Liver (tissue), 3 donors: ENCODE measurements around the gene DCC.

Experiments used
- CTCF ChIP-seq: fragments of 150-350 bp; IDR thresholded peaks from 2 replicates; pipeline ENCODE4 v1.5.1; 2017; ENCODE audit warnings: improper control_type of control experiment, low read depth, low read length; ENCODE audit not compliant: missing input control
- RAD21 ChIP-seq, 2 donors: IDR thresholded peaks; 2 replicates each; pipeline ENCODE4 v1.6.1; 2016; ENCODE audit warnings: antibody characterized with exemption in 2 of 2, mild to moderate bottlenecking in 2 of 2
- donor health status: healthy.
- donor health status: healthy.

- no peak for TF ChIP-seq RAD21 (IDR thresholded peaks at IDR 0.05)
- TF ChIP-seq CTCF: no peak
Observed at GRCh38 chr18:53417003-53417402, 1077.0 kb downstream of the DCC start.
